SK-N-SH (cell line): ENCODE data around the gene RAET1L. TPM values are rescaled to one million over a fixed set of nuclear protein-coding genes. Genes with fewer than 3 reads are reported as not detected.

Experiments
- CTCF ChIA-PET: fragments of 300-600, 350-600 bp; formaldehyde crosslinking; extraction: SDS; loops from one replicate; lab custom pipeline; 2021; lab: Yijun Ruan, JAX
- POLR2A ChIA-PET: fragments of 350-600 bp; sonication (Branson Sonifier 250); formaldehyde crosslinking; extraction: SDS; loops from one replicate; lab custom pipeline; 2020; ENCODE audit warnings: antibody characterized with exemption, inconsistent platforms; lab: Yijun Ruan, JAX
- DNase-seq: peaks from one replicate; pipeline ENCODE4 v3.0.0; 2012
- H2AFZ ChIP-seq: fragments of 200-600 bp; sonication (generic); 2 replicates; pipeline ENCODE4 v1.8.1; 2016; ENCODE audit warnings: antibody characterized with exemption, mild to moderate bottlenecking, low read depth
- H3F3A ChIP-seq: fragments of 200-600 bp; sonication (generic); replicated peaks from 2 replicates; pipeline ENCODE3; 2016; ENCODE audit warnings: antibody characterized with exemption, mild to moderate bottlenecking; ENCODE audit not compliant: insufficient read depth
- H3K27ac ChIP-seq, 2 experiments: fragments of 200-500 bp in 1 of 2; fragments of 200-600 bp in 1 of 2; sonication (Bioruptor generic) in 1 of 2; sonication (generic), shearing (Covaris generic) in 1 of 2; 2 replicates each; pipeline versions ENCODE4 v1.5.1 to v1.6.1; 2014 to 2016; ENCODE audit warnings: low read depth in 2 of 2, inconsistent platforms in 1 of 2, low read length in 1 of 2, mild to moderate bottlenecking in 1 of 2, mixed read lengths in 1 of 2
- H3K27me3 ChIP-seq: fragments of 200-600 bp; sonication (generic), shearing (Covaris generic); 2 replicates; pipeline ENCODE4 v1.6.1; 2016; ENCODE audit warnings: mixed run types; ENCODE audit not compliant: insufficient read depth
- H3K36me3 ChIP-seq, 2 experiments: fragments of 200-500 bp in 1 of 2; fragments of 200-600 bp in 1 of 2; sonication (Bioruptor generic) in 1 of 2; sonication (generic) in 1 of 2; replicated peaks in 1 of 2; 2 replicates each; pipeline versions ENCODE3 to v1.5.1; 2014 to 2016; ENCODE audit warnings: low read length in 1 of 2, mild to moderate bottlenecking in 1 of 2; ENCODE audit not compliant: insufficient read depth in 2 of 2, control insufficient read depth in 1 of 2
- H3K4me1 ChIP-seq, 2 experiments: fragments of 200-500 bp in 1 of 2; fragments of 200-600 bp in 1 of 2; sonication (Bioruptor generic) in 1 of 2; sonication (generic), shearing (Covaris generic) in 1 of 2; 2 replicates each; pipeline versions ENCODE4 v1.5.1 to v1.6.1; 2014 to 2016; ENCODE audit warnings: low read depth in 1 of 2, low read length in 1 of 2, mixed run types in 1 of 2; ENCODE audit not compliant: insufficient read depth in 2 of 2, control insufficient read depth in 1 of 2
- H3K4me2 ChIP-seq: fragments of 200-600 bp; sonication (generic), shearing (Covaris generic); 2 replicates; pipeline ENCODE4 v1.6.1; 2017; ENCODE audit warnings: mixed run types
- H3K4me3 ChIP-seq, 2 experiments: fragments of 200-500 bp in 1 of 2; fragments of 200-600 bp in 1 of 2; sonication (Bioruptor generic) in 1 of 2; sonication (generic), shearing (Covaris generic) in 1 of 2; 2 replicates each; pipeline versions ENCODE4 v1.5.1 to v1.8.1; 2014 to 2016; ENCODE audit warnings: low read depth in 2 of 2, inconsistent platforms in 1 of 2, low read length in 1 of 2, mild to moderate bottlenecking in 1 of 2, mixed read lengths in 1 of 2, moderate library complexity in 1 of 2
- H3K79me2 ChIP-seq: fragments of 200-600 bp; sonication (generic); 2 replicates; pipeline ENCODE4 v1.8.1; 2017; ENCODE audit warnings: mild to moderate bottlenecking; ENCODE audit not compliant: insufficient read depth
- H3K9ac ChIP-seq: fragments of 200-600 bp; sonication (generic); 2 replicates; pipeline ENCODE4 v1.6.1; 2017; ENCODE audit warnings: mixed run types
- H3K9me2 ChIP-seq: fragments of 200-600 bp; sonication (generic); 2 replicates; pipeline ENCODE4 v1.6.1; 2017; ENCODE audit warnings: mixed run types
- H3K9me3 ChIP-seq: fragments of 200-600 bp; sonication (generic); 2 replicates; pipeline ENCODE4 v1.6.1; 2017; ENCODE audit warnings: mixed run types, mild to moderate bottlenecking, moderate library complexity
- H4K20me1 ChIP-seq: fragments of 200-600 bp; sonication (generic); 2 replicates; pipeline ENCODE4 v1.6.1; 2017; ENCODE audit warnings: mild to moderate bottlenecking, mixed run types; ENCODE audit not compliant: insufficient read depth
- CHD2 ChIP-seq: fragments of 150-350 bp; IDR thresholded peaks from 2 replicates; pipeline ENCODE4 v1.6.1; 2018; ENCODE audit warnings: low read length; ENCODE audit not compliant: partially characterized antibody
- EZH2phosphoT487 ChIP-seq: fragments of 200-600 bp; sonication (generic); IDR thresholded peaks from 2 replicates; pipeline ENCODE4 v1.6.1; 2017; ENCODE audit warnings: low read depth, mixed run types, mild to moderate bottlenecking, antibody characterized with exemption, moderate library complexity, borderline replicate concordance
- FOSL2 ChIP-seq: IDR thresholded peaks from 2 replicates; pipeline ENCODE4 v1.4.0; 2012; ENCODE audit warnings: low read depth, mild to moderate bottlenecking, moderate library complexity, borderline replicate concordance
- GATA2 ChIP-seq: sonication (generic); formaldehyde crosslinking; IDR thresholded peaks from 2 replicates; pipeline ENCODE4 v1.5.0; 2020; ENCODE audit warnings: mild to moderate bottlenecking, missing genetic modification reagents
- JUND ChIP-seq: IDR thresholded peaks from 2 replicates; pipeline ENCODE4 v1.4.0; 2012
- MXI1 ChIP-seq: IDR thresholded peaks from 2 replicates; pipeline ENCODE4 v1.6.1; 2012; ENCODE audit warnings: mild to moderate bottlenecking, low read depth, low read length, improper control_type of control experiment
- NRF1 ChIP-seq: IDR thresholded peaks from 2 replicates; pipeline ENCODE4 v1.6.1; 2012; ENCODE audit warnings: low read depth, mild to moderate bottlenecking, low read length
- POLR2AphosphoS5 ChIP-seq: IDR thresholded peaks from 2 replicates; pipeline ENCODE4 v1.6.1; 2012; ENCODE audit warnings: low read depth, low read length
- RCOR1 ChIP-seq: fragments of 150-350 bp; IDR thresholded peaks from 2 replicates; pipeline ENCODE4 v1.6.1; 2017; ENCODE audit warnings: antibody characterized with exemption, low read length
- RFX5 ChIP-seq: IDR thresholded peaks from 2 replicates; pipeline ENCODE4 v1.6.1; 2012; ENCODE audit warnings: mild to moderate bottlenecking, improper control_type of control experiment, low read length
- RXRA ChIP-seq: IDR thresholded peaks from 2 replicates; pipeline ENCODE4 v1.4.0; 2012; ENCODE audit warnings: low read depth, mild to moderate bottlenecking, borderline replicate concordance
- SIN3A ChIP-seq: IDR thresholded peaks from 2 replicates; pipeline ENCODE4 v1.6.1; 2012; ENCODE audit warnings: low read depth, mild to moderate bottlenecking, low read length, moderate library complexity, borderline replicate concordance
- SMC3 ChIP-seq: IDR thresholded peaks from 2 replicates; pipeline ENCODE4 v1.6.1; 2012; ENCODE audit warnings: low read depth, low read length, improper control_type of control experiment
- WGBS: methylation state at CpG from one replicate; pipeline ENCODE4 v1.1.6; 2017; ENCODE audit warnings: low lambda C conversion rate; 5-methylcytosine and 5-hydroxymethylcytosine counted together
- polyA plus RNA-seq, 3 experiments: library from polyadenylated mRNA; depleted of rRNA; stranded (reverse); fragments of >200 nt; gene quantifications; 2 replicates each; pipeline ENCODE4 v1.2.3, GENCODE V29; 2012
- TF ChIP-seq, protein P1 (sequence below): IDR thresholded peaks from 2 replicates; pipeline ENCODE4 v1.4.0; 2012; ENCODE audit warnings: low read depth, borderline replicate concordance
- TF ChIP-seq, protein P2 (sequence below): IDR thresholded peaks from 2 replicates; pipeline ENCODE4 v1.4.0; 2012; ENCODE audit warnings: low read depth, borderline replicate concordance
- TF ChIP-seq, protein P3 (sequence below): fragments of 150-350 bp; IDR thresholded peaks from 2 replicates; pipeline ENCODE4 v1.6.1; 2017; ENCODE audit warnings: antibody characterized with exemption, low read length, low read depth, borderline replicate concordance
- TF ChIP-seq, protein P4 (sequence below): fragments of 150-350 bp; IDR thresholded peaks from 2 replicates; pipeline ENCODE4 v1.6.1; 2016; ENCODE audit warnings: mild to moderate bottlenecking, low read depth, low read length

The RAET1L gene
- polyA plus RNA-seq, 1 of the 3 experiments (the other 2 are of a cell fraction) = not detected

DNA sequence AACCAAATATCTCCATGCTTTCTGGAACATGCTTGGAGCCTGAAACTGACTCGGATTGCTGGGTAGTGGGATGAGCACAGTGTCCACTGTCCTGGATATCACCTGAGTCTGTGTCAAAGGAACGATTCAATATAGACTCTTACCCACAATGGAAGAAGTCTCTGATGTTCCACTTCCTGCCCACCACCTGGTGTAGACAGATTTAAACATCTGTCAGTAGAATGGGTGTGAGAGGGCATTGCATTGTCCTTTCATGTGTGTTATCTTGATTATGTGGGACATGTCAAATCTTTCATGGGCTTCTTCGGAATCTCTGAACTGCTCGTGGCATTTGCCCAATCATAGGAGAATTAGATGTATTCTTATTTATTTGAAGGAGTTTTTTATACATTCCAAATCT lies 22.8 kb upstream of the RAET1L start:
- no peak overlapping the region for H3K4me2 ChIP-seq
- no peak overlapping the region for H2AFZ ChIP-seq
- POLR2A ChIA-PET = no interaction called here
- peaks cover 21% of the 10 kb centered on the region for H3K27me3 ChIP-seq
- 8% methylated on average over 4 of the region's 4 CpGs for WGBS
- H3K4me3 ChIP-seq = no peak overlapping the region
- TF ChIP-seq, protein P1, sequence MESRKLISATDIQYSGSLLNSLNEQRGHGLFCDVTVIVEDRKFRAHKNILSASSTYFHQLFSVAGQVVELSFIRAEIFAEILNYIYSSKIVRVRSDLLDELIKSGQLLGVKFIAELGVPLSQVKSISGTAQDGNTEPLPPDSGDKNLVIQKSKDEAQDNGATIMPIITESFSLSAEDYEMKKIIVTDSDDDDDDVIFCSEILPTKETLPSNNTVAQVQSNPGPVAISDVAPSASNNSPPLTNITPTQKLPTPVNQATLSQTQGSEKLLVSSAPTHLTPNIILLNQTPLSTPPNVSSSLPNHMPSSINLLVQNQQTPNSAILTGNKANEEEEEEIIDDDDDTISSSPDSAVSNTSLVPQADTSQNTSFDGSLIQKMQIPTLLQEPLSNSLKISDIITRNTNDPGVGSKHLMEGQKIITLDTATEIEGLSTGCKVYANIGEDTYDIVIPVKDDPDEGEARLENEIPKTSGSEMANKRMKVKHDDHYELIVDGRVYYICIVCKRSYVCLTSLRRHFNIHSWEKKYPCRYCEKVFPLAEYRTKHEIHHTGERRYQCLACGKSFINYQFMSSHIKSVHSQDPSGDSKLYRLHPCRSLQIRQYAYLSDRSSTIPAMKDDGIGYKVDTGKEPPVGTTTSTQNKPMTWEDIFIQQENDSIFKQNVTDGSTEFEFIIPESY = no peak
- TF ChIP-seq RXRA (no peak), MXI1 (no peak), POLR2AphosphoS5 (no peak), SIN3A (no peak), NRF1 (no peak), JUND (no peak), FOSL2 (no peak), CHD2 (no peak), GATA2 (CRISPR knock-in tag) (no peak), RCOR1 (no peak), RFX5 (no peak), SMC3 (no peak), EZH2phosphoT487 (no peak)
- TF ChIP-seq, protein P2, sequence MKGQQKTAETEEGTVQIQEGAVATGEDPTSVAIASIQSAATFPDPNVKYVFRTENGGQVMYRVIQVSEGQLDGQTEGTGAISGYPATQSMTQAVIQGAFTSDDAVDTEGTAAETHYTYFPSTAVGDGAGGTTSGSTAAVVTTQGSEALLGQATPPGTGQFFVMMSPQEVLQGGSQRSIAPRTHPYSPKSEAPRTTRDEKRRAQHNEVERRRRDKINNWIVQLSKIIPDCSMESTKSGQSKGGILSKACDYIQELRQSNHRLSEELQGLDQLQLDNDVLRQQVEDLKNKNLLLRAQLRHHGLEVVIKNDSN = no peak
- TF ChIP-seq, protein P3, sequence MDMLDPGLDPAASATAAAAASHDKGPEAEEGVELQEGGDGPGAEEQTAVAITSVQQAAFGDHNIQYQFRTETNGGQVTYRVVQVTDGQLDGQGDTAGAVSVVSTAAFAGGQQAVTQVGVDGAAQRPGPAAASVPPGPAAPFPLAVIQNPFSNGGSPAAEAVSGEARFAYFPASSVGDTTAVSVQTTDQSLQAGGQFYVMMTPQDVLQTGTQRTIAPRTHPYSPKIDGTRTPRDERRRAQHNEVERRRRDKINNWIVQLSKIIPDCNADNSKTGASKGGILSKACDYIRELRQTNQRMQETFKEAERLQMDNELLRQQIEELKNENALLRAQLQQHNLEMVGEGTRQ = no peak
- TF ChIP-seq, protein P4, sequence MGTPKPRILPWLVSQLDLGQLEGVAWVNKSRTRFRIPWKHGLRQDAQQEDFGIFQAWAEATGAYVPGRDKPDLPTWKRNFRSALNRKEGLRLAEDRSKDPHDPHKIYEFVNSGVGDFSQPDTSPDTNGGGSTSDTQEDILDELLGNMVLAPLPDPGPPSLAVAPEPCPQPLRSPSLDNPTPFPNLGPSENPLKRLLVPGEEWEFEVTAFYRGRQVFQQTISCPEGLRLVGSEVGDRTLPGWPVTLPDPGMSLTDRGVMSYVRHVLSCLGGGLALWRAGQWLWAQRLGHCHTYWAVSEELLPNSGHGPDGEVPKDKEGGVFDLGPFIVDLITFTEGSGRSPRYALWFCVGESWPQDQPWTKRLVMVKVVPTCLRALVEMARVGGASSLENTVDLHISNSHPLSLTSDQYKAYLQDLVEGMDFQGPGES = no peak
- no peaks in the 10 kb centered on the region for H3F3A ChIP-seq
- H4K20me1 ChIP-seq = no peaks in the 10 kb centered on the region
- no peak for DNase-seq
- CTCF ChIA-PET = no interaction called here
- no peaks in the 10 kb centered on the region for H3K79me2 ChIP-seq
- H3K9me3 ChIP-seq = no peaks in the 10 kb centered on the region
- no peaks in the 10 kb centered on the region for H3K9me2 ChIP-seq
- H3K9ac ChIP-seq = no peak overlapping the region
- H3K4me1 ChIP-seq = no peaks in the 10 kb centered on the region
- H3K36me3 ChIP-seq = no peaks in the 10 kb centered on the region
- H3K27ac ChIP-seq = no peak overlapping the region
